OCI-LY1 (cell line): Measurements from ENCODE around the gene POLA2.

Source experiments
- CTCF ChIP-seq: fragments of 200-600 bp; sonication (generic), shearing (Covaris generic); IDR thresholded peaks from 2 replicates; pipeline ENCODE4 v1.5.1; 2017; ENCODE audit warnings: mild to moderate bottlenecking, antibody characterized with exemption, low read length, moderate library complexity, mixed read lengths
- EZH2 ChIP-seq: fragments of 200-600 bp; sonication (generic), shearing (Covaris generic); IDR thresholded peaks from 2 replicates; pipeline ENCODE4 v1.8.0; 2017; ENCODE audit warnings: borderline replicate concordance, mixed run types, mild to moderate bottlenecking, antibody characterized with exemption, low read length, moderate library complexity, mixed read lengths

- TF ChIP-seq CTCF = no peak
- no peak for TF ChIP-seq EZH2
These were observed 29.9 kb downstream of the POLA2 start for GRCh38 chr11:65291613-65292012.
